SK-N-SH (cell line): Measurements from ENCODE around the gene CPNE2.

ENCODE experiments used
- FOXJ3 ChIP-seq: sonication (generic); formaldehyde crosslinking; IDR thresholded peaks from 2 replicates; pipeline ENCODE4 v1.5.1; 2020; ENCODE audit warnings: mild to moderate bottlenecking, missing genetic modification reagents
- MXI1 ChIP-seq: IDR thresholded peaks from 2 replicates; pipeline ENCODE4 v1.6.1; 2012; ENCODE audit warnings: mild to moderate bottlenecking, low read depth, low read length, improper control_type of control experiment
- POLR2AphosphoS5 ChIP-seq: IDR thresholded peaks from 2 replicates; pipeline ENCODE4 v1.6.1; 2012; ENCODE audit warnings: low read depth, low read length
- RFX5 ChIP-seq: IDR thresholded peaks from 2 replicates; pipeline ENCODE4 v1.6.1; 2012; ENCODE audit warnings: mild to moderate bottlenecking, improper control_type of control experiment, low read length
- TF ChIP-seq, protein P1 (sequence below): fragments of 200-600 bp; sonication (generic); IDR thresholded peaks from 2 replicates; pipeline ENCODE4 v1.6.1; 2017; ENCODE audit warnings: antibody characterized with exemption, mild to moderate bottlenecking, moderate library complexity

DNA sequence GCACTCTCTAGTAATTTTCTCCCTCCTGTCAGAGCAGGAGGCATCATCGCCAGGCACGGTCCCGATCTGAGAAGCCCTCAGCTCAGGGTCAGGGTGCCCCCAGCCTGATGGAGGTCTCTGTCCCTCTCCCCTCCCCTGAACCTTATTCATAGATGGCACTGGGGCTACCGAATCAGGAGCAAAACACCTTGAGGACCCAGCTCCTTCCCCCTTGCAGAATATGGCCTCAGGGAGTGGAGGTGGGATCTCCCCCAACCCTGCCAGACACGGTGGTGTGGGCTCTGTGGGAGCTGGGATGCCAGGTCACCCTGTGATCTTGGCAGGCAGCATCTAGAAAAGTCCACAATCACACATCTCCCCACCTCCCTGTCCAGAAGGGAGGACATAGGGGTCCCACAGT, 2.5 kb downstream of the CPNE2 start:
- TF ChIP-seq MXI1 (no peak), FOXJ3 (no peak), RFX5 (no peak), POLR2AphosphoS5 (no peak)
- TF ChIP-seq, protein P1, sequence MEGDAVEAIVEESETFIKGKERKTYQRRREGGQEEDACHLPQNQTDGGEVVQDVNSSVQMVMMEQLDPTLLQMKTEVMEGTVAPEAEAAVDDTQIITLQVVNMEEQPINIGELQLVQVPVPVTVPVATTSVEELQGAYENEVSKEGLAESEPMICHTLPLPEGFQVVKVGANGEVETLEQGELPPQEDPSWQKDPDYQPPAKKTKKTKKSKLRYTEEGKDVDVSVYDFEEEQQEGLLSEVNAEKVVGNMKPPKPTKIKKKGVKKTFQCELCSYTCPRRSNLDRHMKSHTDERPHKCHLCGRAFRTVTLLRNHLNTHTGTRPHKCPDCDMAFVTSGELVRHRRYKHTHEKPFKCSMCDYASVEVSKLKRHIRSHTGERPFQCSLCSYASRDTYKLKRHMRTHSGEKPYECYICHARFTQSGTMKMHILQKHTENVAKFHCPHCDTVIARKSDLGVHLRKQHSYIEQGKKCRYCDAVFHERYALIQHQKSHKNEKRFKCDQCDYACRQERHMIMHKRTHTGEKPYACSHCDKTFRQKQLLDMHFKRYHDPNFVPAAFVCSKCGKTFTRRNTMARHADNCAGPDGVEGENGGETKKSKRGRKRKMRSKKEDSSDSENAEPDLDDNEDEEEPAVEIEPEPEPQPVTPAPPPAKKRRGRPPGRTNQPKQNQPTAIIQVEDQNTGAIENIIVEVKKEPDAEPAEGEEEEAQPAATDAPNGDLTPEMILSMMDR: no peak
